Measurements from ENCODE around the gene UBL7. TPM values are rescaled to one million over a fixed set of nuclear protein-coding genes. Genes with fewer than 3 reads are reported as not detected.

The UBL7 gene
- total RNA-seq, 1 experiment from 2014 or later = 65.3 TPM

DNA sequence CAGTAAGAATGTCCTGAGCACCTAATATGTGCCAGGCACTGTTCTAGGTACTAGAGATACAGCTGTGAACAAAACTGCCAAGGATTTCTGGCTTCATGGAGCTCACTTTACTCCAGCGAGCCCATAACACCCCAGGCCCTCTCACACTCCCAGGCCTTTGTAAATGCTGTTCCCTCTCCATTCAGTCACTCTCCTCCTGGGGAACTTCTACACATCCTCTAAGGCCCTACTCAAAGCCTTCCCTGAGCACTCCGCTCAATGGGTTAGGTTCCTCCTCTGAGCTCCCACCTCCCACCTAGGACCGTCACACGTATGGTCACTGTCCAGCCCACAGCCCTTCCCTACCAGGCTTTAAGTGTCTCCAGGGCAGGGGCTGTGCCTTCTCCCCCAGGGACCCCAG, 54.4 kb downstream of the UBL7 start:
- Histone ChIP-seq H3K9me2 (ENCODE audit: insufficient read depth) (no peaks in the 10 kb centered on the region), H2AFZ (ENCODE audit: low read depth, low read length, poor library complexity, severe bottlenecking) (no peak overlapping the region), H3K36me3 (ENCODE audit: control insufficient read depth in 1 of 2, insufficient read depth in 2 of 2, low read length in 2 of 2) (peaks cover 0 to 4% of the 10 kb centered on the region in 2 experiments; a peak in 1 of 4 replicates), H3K4me2 (ENCODE audit: low read length) (peak overlapping the region; percentile 71), H3K9ac (ENCODE audit: low read length) (peak overlapping the region; percentile 55), H3K27ac (ENCODE audit: low read depth, low read length) (peak overlapping the region; percentile 54; the same call in 1 of the 2 replicates), H3K4me1 (ENCODE audit: control insufficient read depth in 1 of 2, insufficient read depth in 2 of 2, low read length in 2 of 2) (peaks cover 20 to 61% of the 10 kb centered on the region in 2 experiments), H3K9me3 (ENCODE audit: control insufficient read depth in 1 of 2, insufficient read depth in 1 of 2, low read depth in 1 of 2, low read length in 2 of 2) (no peaks in the 10 kb centered on the region), H3K4me3 (replicated peaks in 1 of 2; ENCODE audit: low read depth in 1 of 2, low read length in 2 of 2) (no peak overlapping the region), H3K79me2 (ENCODE audit: insufficient read depth, low read length) (no peaks in the 10 kb centered on the region), H3K27me3 (ENCODE audit: insufficient read depth, low read length) (no peaks in the 10 kb centered on the region), H4K20me1 (ENCODE audit: insufficient read depth) (no peaks in the 10 kb centered on the region)
- DNase-seq (ENCODE audit: low read depth, low spot score) (no peak), ATAC-seq (no peak)
- no TSS peak for BruUV-seq (replicated peaks)
- TF ChIP-seq FOSL1 (IDR thresholded peaks at IDR 0.05; ENCODE audit: low read depth) = no peak
- TF ChIP-seq ZNF274 (IDR thresholded peaks at IDR 0.05; ENCODE audit: low read depth, low read length) = no peak
- CTCF ChIA-PET = no interaction called here
- POLR2A ChIA-PET = interaction anchor here (0.9 to 1.7 kb wide), 6 partner anchors 9 to 54 kb away, joined by 3 to 5 read pairs (median 3); partner anchors contain the start of gene UBL7
- RAD21 ChIA-PET (ENCODE audit: low non-redundant PET in 1 of 2, low total read pairs in 2 of 2, uncharacterized antibody in 2 of 2, unreplicated experiment in 2 of 2) = no interaction called here
- intact Hi-C loops (cut with micrococcal nuclease) = no loop called here

- TF ChIP-seq SRF (IDR thresholded peaks at IDR 0.05; ENCODE audit: low read depth) = no peak
- TF ChIP-seq EZH2 (IDR thresholded peaks at IDR 0.05) = no peak
- no peak for TF ChIP-seq ZBTB33 (IDR thresholded peaks at IDR 0.05; ENCODE audit: extremely low read depth, insufficient replicate concordance, low read length)
- TF ChIP-seq, protein P1, sequence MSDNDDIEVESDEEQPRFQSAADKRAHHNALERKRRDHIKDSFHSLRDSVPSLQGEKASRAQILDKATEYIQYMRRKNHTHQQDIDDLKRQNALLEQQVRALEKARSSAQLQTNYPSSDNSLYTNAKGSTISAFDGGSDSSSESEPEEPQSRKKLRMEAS (IDR thresholded peaks at IDR 0.05) = no peak
- no peak for DNase-seq (ENCODE audit: low read depth, low spot score)
- H3K9me2 ChIP-seq (ENCODE audit: insufficient read depth) = no peaks in the 10 kb centered on the region
- intact Hi-C loops (cut with micrococcal nuclease) = no loop called here
- H3K9me3 ChIP-seq (ENCODE audit: control insufficient read depth in 1 of 2, insufficient read depth in 1 of 2, low read depth in 1 of 2, low read length in 2 of 2) = no peaks in the 10 kb centered on the region
- no peak overlapping the region for H3K27ac ChIP-seq (ENCODE audit: low read depth, low read length)
- no peak for ATAC-seq
- H3K4me1 ChIP-seq (ENCODE audit: control insufficient read depth in 1 of 2, insufficient read depth in 2 of 2, low read length in 2 of 2) = peaks cover 27 to 68% of the 10 kb centered on the region in 2 experiments
- no peak overlapping the region for H2AFZ ChIP-seq (ENCODE audit: low read depth, low read length, poor library complexity, severe bottlenecking)
- no peak overlapping the region for H3K4me3 ChIP-seq (replicated peaks in 1 of 2; ENCODE audit: low read depth in 1 of 2, low read length in 2 of 2)
- no peaks in the 10 kb centered on the region for H3K36me3 ChIP-seq (ENCODE audit: control insufficient read depth in 1 of 2, insufficient read depth in 2 of 2, low read length in 2 of 2)
- no peaks in the 10 kb centered on the region for H3K27me3 ChIP-seq (ENCODE audit: insufficient read depth, low read length)
- H3K9ac ChIP-seq (ENCODE audit: low read length) = no peak overlapping the region
- H3K4me2 ChIP-seq (ENCODE audit: low read length) = no peak overlapping the region
- POLR2A ChIA-PET = interaction anchor here (0.7 to 1.7 kb wide), 5 partner anchors 9 to 24 kb away, joined by 3 to 5 read pairs (median 3); no protein-coding TSS in a partner anchor
- H3K79me2 ChIP-seq (ENCODE audit: insufficient read depth, low read length) = no peaks in the 10 kb centered on the region
- BruUV-seq (replicated peaks) = no TSS peak
- CTCF ChIA-PET = no interaction called here
- H4K20me1 ChIP-seq (ENCODE audit: insufficient read depth) = no peaks in the 10 kb centered on the region
- RAD21 ChIA-PET (ENCODE audit: low non-redundant PET in 1 of 2, low total read pairs in 2 of 2, uncharacterized antibody in 2 of 2, unreplicated experiment in 2 of 2) = no interaction called here
These were observed 55.1 kb downstream of the UBL7 start for GRCh38 chr15:74405823-74406222.
